ENCODE results near the gene FGF22.

FGF22 gene

DNA sequence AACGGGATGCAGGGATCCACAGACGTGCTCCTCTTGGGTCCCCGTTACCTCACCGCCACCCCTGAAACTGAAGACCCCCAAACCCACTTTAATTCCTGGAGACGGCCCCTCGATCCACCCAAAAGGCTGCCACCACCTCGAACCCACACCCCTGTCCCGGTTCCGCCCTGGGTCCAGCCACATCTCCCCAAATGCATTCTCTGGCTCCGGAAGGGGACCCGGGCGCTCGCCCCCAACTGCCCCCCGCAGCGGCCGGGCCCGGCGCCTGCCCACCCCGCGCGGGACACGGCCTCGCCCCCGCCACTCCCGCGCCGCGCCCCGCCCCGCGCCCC, 36.3 kb downstream of the FGF22 start:
- DNase-seq (ENCODE audit: low spot score): no peak
- H3K27ac ChIP-seq: peak overlapping the region; percentile 93 to 94
- peak overlapping the region; percentile 86 for H3K4me3 ChIP-seq
- TF ChIP-seq, protein P1, sequence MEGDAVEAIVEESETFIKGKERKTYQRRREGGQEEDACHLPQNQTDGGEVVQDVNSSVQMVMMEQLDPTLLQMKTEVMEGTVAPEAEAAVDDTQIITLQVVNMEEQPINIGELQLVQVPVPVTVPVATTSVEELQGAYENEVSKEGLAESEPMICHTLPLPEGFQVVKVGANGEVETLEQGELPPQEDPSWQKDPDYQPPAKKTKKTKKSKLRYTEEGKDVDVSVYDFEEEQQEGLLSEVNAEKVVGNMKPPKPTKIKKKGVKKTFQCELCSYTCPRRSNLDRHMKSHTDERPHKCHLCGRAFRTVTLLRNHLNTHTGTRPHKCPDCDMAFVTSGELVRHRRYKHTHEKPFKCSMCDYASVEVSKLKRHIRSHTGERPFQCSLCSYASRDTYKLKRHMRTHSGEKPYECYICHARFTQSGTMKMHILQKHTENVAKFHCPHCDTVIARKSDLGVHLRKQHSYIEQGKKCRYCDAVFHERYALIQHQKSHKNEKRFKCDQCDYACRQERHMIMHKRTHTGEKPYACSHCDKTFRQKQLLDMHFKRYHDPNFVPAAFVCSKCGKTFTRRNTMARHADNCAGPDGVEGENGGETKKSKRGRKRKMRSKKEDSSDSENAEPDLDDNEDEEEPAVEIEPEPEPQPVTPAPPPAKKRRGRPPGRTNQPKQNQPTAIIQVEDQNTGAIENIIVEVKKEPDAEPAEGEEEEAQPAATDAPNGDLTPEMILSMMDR (IDR thresholded peaks at IDR 0.05): no peak

DNA sequence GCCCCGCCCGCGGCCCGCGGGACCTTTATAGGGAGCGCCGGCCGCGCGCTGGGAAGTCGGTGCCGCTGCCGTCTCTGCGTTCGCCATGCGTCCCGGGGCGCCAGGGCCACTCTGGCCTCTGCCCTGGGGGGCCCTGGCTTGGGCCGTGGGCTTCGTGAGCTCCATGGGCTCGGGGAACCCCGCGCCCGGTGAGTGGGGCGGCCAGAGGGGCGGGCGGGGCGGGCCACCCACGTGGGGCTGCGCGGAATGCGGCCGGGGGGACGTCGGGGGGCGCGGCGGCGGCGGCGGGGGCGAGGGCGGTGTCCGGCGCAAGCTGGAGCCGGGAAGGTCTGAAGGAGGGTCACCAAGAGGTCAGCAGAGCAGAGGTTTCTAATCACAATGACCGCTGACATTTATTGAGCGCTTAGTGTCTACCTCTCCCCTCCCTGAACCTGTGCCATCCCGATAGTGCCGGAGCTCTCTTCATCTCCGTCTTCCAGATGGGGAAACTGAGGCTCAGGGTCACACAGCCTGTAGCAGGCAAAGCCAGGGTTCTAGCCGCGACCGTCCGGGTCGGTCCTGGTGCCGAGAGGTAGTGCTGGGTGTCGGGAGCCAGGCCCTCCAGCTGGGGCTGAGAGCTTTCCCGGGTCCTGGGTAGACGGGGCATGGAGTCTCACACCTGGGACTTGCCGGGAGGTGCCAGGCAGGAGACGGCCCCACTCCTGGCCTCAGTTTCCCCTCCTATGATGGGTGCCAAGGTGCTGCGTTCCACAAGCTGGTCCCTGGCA, 36.8 kb downstream of the FGF22 start, which contains the start of gene FSTL3:
FSTL3 (plus strand) TSS at position 54 of the 767 bp plus-strand sequence; CDS start at position 86, 32 bp downstream.
- H3K4me3 ChIP-seq: peak within 1 kb of the TSS; percentile 86
- TF ChIP-seq, protein P1 (IDR thresholded peaks at IDR 0.05): no peak
- H3K27ac ChIP-seq: peak within 1 kb of the TSS; percentile 93 to 94
- DNase-seq (ENCODE audit: low spot score): no peak

DNA sequence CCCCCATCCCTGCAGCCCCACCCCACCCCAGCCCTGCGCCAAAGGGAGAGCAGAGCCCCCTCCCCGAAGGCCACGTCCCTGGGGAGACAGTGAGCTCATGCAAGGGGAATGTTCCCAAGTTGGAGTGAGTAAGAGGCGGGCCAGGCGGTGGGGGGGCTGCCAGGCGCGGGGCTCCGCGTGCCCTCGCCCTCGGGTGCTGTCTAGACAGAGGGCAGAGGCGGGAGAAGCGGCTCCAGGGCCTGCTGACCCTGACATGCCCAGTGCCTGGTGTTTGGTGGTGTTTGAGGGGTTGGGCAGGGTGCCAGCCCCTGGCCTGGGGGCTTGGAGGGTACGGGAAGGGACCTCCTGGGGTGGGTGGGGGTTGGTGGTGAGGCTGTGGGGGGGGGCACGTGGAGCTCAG, 37.5 kb downstream of the FGF22 start:
- peak; percentile 96 for DNase-seq (ENCODE audit: low spot score)
- Histone ChIP-seq H3K4me3 (peak overlapping the region; percentile 86), H3K27ac (peak overlapping the region; percentile 93 to 94)
- TF ChIP-seq, protein P1 (IDR thresholded peaks at IDR 0.05): no peak

DNA sequence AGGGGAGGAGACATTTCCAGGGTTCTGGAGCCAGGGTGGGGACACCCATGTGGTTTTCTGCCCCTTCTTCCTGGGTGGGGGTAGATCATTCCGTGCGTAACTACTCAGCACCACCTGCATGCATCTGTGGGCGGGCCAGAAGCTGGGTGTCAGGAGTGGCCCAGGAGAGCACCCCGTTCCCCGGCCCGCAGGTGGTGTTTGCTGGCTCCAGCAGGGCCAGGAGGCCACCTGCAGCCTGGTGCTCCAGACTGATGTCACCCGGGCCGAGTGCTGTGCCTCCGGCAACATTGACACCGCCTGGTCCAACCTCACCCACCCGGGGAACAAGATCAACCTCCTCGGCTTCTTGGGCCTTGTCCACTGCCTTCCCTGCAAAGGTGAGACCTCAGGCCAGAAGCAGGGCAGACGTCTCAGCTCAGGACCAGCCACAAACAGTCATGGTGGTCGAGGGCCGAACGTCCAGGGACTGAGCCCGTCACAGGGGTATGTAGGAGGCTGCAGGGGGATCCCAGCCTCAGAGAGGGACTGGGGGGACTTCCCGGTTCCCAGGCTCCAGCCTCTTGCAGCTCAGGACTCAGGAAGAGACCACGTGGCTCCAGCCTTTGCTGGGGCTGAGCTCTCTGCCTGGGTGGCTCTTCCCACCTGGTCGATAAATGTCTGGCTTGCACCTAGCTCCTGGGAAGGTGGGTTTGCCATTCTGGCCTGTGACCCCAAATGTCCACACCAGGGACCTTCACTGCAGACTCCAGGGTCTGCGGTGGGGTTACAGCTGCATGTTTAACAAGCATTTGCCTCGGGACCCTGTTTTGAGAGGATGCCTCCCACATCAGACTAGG, 38.1 kb downstream of the FGF22 start:
- Histone ChIP-seq H3K27ac (peak overlapping the region; percentile 93 to 94), H3K4me3 (peak overlapping the region; percentile 86)
- no peak for DNase-seq (ENCODE audit: low spot score)
- TF ChIP-seq, protein P1 (IDR thresholded peaks at IDR 0.05): no peak

DNA sequence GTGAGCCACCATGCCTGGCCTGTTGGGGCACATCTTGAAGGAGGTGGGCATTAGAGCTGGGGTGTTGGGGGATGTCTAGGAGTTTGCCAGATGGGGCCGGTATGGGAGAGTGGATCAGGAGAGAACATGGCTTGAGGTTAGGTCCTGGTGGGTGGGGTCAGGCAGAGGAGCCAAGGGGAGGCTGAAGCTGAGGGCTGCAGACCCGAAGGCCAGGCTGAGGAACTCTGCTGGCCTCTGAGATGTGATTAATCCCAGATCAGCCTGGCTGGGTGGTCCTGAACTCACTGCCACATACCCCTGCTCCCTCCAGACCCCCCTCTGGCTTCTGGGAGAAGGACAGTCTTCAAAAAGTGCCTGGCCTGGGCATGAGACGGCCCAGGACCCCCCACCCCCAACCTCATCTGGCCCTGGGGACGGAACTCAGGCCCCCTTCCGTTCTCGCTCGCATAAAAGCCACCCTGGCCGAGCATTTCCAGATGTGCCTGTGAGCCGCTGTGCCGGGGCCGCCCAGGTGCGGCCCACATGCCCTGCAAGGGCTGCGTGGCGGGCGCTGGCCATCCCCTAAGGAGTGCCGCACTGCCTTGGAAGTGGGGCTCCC, 39.2 kb downstream of the FGF22 start:
- H3K4me3 ChIP-seq: peak overlapping the region; percentile 88
- peak overlapping the region; percentile 94 to 98 for H3K27ac ChIP-seq
- DNase-seq (ENCODE audit: low spot score): no peak
- TF ChIP-seq, protein P1 (IDR thresholded peaks at IDR 0.05): no peak

DNA sequence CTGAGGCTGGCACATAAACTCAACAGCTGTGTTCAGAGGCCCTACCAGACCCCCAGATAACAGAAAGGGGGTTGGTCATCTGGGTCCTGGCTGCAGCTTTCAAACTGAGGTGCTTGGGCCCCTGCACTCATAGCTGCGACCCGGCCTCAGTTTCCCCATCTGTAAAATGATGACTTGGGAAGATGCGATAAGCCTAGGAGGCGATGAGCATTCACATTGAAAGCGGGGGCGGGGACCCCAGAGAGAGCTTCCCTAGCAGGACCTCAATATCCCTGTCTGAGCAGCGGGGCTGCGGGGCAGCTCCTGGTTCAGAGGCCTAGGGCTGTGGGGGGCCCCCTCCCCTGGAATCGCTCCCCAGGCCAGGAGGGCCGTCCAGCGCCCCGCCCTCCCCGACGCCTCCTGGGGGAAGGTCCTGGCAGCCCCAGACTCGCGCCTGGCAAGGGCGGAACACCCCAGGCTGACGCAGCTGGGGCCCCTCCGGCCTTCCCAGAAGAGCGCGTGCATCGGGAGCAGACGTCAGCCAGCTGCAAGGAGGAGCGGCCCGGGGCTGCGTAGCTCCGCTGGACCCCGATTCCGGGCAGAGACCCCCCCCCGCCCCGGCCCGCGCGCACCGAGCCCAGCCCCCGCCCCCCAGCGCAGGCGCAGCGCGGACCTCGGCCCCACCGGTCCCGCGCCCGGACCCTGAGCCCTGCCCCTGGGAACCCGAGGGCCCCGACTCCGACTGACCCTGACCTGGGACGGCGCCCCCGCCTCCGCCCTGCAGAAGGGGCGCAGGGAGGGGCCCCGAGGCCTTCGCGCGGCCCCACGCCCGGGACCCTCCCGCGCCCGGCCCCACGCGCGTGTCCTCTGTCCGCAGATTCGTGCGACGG, 40.0 kb downstream of the FGF22 start:
- Histone ChIP-seq H3K4me3 (peak overlapping the region; percentile 88), H3K27ac (peak overlapping the region; percentile 94 to 98)
- DNase-seq (ENCODE audit: low spot score): peak; percentile 92
- TF ChIP-seq, protein P1 (IDR thresholded peaks at IDR 0.05): no peak

Data from coronary artery (tissue), 2 donors.